SU-DHL-6 (cell line): ENCODE results near the gene NPW.

Experiments
- CTCF ChIP-seq: fragments of 200-600 bp; sonication (generic); IDR thresholded peaks from one replicate; pipeline ENCODE4 v1.5.1; 2017; ENCODE audit warnings: antibody characterized with exemption, mild to moderate bottlenecking, low read length, moderate library complexity; ENCODE audit not compliant: insufficient read depth, poor library complexity, severe bottlenecking
- EZH2phosphoT487 ChIP-seq: fragments of 200-600 bp; sonication (generic), shearing (Covaris generic); conservative IDR thresholded peaks from 2 replicates; pipeline ENCODE4 v1.6.1; 2018; ENCODE audit warnings: mild to moderate bottlenecking, antibody characterized with exemption, low read length, moderate library complexity, mixed read lengths

GRCh38 chr16:1971796-1972489, 47.6 kb upstream of the NPW start, which contains the start of gene TBL3:
- TF ChIP-seq CTCF (no peak), EZH2phosphoT487 (no peak)
